Suppressor macrophage treated with lipopolysaccharide for 4 hours (primary cell): ENCODE data around the gene ACKR4.
"Not testable (repeated sequence)": the region's sequence is repeated elsewhere in the genome, so short reads cannot be mapped to it uniquely, and the experiment has no call there.

Source experiments
- DNase-seq: peaks from one replicate; pipeline ENCODE4 v3.0.0-alpha.2; 2020

The ACKR4 gene

GRCh38 chr3:132596816-132597433 lies at the start of gene ACKR4:
Gene ACKR4, plus strand, starts transcription at chr3:132597270. Its CDS starts 3,128 bp downstream, at chr3:132600398.
- DNase-seq: no peak

- DNase-seq: no peak
Observed at GRCh38 chr3:132549169-132549568, 47.9 kb upstream of the ACKR4 start.

DNA sequence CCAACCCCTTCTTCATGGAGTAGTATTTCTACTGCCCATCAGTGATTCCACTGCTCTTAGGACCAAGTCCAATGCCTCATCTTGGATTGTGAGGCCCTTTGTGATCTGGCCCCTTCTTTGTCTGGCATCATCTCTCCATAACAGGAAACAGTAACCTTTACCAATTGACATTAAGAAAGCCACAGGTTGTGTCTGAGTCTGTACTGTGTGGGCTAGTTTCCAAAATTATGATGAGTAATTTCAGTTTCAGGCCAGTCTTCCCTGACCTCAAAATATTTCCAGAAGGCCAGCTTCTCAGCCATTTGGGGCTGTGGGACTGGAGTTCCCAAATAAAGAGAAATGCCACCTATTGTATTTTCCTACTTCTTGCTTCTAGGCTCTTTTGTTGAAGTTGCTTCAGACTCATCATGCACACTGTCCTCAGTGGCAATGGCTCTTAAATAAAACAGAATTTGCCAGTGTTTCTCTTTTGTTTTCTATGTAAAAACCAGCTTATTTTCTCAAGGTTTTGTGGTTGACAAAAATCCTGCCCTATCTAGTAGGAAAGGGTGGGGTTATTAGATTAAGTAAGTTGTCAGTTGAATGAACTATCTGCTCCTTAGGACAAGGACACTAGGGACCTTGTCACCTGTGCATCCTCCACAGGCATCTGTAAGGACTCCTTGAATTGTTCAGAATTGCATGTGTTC lies 47.0 kb upstream of the ACKR4 start:
- peak; percentile 59 for DNase-seq

DNA sequence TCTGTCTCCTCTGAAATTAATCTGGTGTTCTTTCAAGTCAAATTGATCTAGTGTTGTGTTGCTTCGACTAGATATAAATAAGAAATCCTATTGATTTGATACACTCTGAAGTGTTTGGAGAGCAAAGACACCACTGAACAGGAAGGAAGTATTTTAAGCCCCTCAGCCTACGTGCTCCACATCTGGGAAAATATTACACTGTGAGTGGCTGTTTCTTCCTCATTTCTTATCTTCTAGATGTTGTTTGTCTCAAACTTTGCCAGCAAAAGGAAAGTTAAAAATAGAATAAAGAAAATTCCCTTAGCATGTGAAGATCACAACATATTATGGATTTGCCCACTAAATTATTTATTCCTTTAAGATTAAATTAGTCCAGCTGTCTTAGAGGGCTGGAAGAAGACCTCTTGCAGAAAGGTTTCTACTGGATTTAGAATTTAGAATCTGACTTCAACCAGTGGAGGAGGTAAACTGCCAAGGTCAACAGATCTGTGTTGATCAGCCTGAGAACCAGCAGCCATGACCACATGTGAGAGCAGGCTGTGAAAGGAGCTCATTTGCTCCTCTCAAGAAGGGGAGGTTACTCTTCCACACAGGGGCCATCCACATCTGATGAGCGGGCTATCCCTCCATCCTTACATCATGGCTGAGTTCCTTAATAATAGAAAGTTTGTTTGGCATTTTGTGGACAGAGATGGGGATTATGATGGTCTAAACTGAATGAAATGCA lies 46.3 kb upstream of the ACKR4 start:
- DNase-seq: no peak

GRCh38 chr3:132553826-132554225 lies 43.2 kb upstream of the ACKR4 start:
- no peak for DNase-seq

- no peak for DNase-seq
Observed at GRCh38 chr3:132554437-132554836, 42.6 kb upstream of the ACKR4 start.

- DNase-seq: no peak
Observed at GRCh38 chr3:132555306-132556035, 41.6 kb upstream of the ACKR4 start.

GRCh38 chr3:132556036-132556386 lies 41.1 kb upstream of the ACKR4 start:
- not testable (repeated sequence) for DNase-seq

GRCh38 chr3:132556508-132557159 lies 40.4 kb upstream of the ACKR4 start:
- no peak for DNase-seq

- no peak for DNase-seq
Observed at GRCh38 chr3:132561003-132561402, 36.1 kb upstream of the ACKR4 start.

DNA sequence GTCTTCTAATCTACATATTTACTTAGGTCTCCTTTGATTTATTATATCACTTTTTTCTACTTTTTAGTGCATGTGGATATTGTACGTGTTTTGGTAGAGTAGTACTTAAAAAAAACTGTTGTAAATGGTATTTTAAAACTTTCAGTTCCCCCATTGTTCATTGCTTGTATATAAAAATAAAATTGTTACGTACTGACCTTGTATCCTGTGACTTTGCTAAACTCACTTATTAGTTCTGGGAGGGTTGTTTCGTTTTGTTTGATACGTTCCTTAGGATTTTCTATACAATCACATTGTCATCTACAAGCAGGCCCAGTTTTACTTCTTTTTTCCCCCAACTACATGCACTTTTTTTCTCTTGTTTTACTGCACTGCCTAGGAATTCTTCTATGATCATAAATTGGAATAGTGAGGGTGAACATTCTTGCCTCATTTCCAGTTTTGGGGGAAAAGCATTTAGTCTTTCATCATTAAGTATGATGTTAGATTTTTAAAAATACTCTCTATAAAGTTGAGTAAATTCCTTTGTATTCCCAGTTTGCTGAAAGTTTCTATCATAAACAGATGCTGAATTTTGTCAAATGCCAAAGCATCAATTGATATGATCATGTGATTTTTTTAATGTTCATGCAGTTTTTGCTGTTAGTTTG lies 33.5 kb upstream of the ACKR4 start:
- peak; percentile 54 for DNase-seq

GRCh38 chr3:132564070-132564465 lies 33.0 kb upstream of the ACKR4 start:
- DNase-seq: no peak

- no peak for DNase-seq
Observed at GRCh38 chr3:132568422-132568821, 28.6 kb upstream of the ACKR4 start.

DNA sequence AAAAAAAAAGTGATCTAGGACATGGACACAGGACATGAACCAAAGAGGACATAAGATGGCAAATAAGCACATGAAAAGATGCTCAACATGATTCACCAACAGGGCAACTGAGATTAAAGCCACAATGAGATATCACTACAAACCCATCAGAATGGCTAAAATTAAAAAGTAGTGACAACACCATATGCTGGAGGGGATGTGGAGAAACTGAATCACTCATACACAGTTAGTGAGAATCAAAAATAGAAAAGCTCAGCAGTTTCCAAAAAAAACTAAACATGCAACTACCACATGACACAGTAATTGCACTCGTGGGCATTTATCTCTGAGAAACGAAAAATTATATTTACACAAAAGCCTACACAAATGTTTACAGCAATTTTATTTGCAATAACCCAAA lies 27.9 kb upstream of the ACKR4 start:
- peak; percentile 52 for DNase-seq

DNA sequence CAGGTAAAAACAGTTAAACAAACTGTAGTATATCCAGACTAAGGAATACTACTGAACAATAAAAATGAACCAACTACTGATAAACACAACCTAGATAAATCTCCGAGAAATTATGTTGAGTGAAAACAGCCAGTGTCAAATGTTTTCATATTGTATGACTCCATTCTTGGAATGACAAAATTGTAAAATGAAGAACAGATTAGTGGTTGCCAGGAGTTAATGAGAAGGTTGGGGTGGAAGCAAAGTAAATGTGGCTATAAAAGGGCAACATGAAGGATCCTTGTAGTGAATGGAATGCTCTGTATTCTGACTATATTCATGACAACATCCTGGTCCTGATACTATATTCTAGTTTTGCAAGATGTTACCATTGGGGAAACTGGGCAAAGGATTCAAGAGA lies 27.5 kb upstream of the ACKR4 start:
- DNase-seq: no peak

GRCh38 chr3:132570016-132570415 lies 27.1 kb upstream of the ACKR4 start:
- no peak for DNase-seq

DNA sequence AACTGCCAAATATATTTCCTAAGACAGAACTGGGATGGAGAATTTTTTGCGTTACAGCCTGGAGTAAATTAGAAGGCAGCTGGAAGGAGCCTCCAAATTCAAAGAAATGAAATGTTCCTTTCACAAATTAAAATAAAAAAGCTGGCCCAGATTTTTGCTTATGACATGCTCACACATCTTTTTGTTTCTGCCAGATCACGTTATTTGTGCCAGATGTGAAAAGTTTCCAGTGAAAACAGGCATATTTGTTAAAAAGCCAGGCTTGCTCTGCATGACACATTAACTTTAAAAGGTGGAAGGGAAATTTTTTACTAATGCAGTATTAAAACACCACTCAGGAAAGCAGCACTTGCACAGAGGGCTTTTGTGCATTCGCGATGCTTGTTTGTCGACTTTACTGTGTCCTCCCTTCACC lies 23.3 kb upstream of the ACKR4 start:
- DNase-seq: no peak

DNA sequence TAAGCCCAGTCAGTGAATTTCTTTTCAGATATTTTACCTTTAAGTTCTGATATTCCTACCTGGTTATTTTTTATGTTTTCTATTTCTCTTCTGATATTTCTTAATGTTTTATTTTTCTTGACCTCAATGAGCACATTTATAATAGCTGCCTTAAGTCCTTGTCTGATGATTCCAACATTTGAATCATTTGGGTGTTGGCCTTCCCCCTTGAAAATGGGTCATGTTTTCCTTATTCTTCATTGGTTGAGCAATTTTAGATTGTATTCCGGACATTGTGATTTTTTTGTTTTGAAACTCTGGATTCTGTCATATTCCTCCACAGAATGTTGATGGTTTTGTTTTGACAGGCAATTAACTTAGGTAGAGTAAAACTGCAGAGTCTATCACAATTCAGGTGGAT lies 9.7 kb upstream of the ACKR4 start:
- no peak for DNase-seq

DNA sequence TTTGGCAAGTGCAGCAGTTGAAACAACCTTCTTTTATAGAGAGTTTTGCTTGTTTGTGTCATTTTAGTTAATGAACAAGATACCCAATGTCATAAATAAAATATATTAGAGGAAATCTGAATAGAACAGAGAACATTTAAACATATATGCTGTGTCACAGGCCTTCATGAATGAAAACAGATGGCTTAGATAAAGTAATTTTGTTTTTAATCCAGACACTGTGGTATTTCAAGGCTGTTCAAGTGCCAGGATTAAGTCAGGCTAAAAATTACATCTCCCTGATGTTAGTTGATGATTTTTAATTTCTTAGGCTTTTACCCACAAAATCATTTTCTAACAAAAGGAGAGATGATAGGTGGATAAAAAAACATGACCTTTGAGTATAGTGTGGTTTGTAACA lies 4.9 kb upstream of the ACKR4 start:
- DNase-seq: no peak

- DNase-seq: peak; percentile 3
Observed at GRCh38 chr3:132593241-132593946, 3.7 kb upstream of the ACKR4 start.

- peak; percentile 80 for DNase-seq
Observed at GRCh38 chr3:132593947-132594323, 3.1 kb upstream of the ACKR4 start.

- DNase-seq: no peak
Observed at GRCh38 chr3:132594498-132594897, 2.6 kb upstream of the ACKR4 start.
